ENCODE measurements around the gene GLI3.

DNA sequence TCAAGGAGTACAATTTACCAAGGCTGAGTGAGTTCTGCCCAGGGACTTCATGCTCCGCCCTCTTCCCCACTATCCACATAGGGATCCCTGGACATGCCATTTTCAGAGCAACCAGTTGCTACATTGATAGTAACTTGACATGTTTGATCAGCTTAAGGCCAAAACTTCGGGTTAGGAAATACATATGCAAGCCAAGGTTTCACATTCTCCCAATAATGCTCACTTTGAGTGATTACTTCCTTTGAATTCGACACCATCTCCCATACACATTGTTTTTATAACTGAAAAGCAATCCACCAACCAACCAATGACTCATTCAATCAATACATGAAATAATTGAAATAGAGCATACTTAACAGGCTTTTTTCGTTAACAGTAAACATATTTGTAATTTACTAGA is 137.9 kb downstream of the GLI3 start:
- TF ChIP-seq ZFX (IDR thresholded peaks at IDR 0.05; ENCODE audit: borderline replicate concordance) (no peak), CTCF (IDR thresholded peaks at IDR 0.05) (no peak)

All from 22Rv1 (cell line).